Raji (cell line): ENCODE measurements around the gene EZH1.

Experiments used
- POLR2A ChIP-seq: IDR thresholded peaks from 2 replicates; pipeline ENCODE4 v1.6.1; 2011; ENCODE audit warnings: low read depth, low read length, control low read depth; ENCODE audit not compliant: insufficient read depth

EZH1 gene

DNA sequence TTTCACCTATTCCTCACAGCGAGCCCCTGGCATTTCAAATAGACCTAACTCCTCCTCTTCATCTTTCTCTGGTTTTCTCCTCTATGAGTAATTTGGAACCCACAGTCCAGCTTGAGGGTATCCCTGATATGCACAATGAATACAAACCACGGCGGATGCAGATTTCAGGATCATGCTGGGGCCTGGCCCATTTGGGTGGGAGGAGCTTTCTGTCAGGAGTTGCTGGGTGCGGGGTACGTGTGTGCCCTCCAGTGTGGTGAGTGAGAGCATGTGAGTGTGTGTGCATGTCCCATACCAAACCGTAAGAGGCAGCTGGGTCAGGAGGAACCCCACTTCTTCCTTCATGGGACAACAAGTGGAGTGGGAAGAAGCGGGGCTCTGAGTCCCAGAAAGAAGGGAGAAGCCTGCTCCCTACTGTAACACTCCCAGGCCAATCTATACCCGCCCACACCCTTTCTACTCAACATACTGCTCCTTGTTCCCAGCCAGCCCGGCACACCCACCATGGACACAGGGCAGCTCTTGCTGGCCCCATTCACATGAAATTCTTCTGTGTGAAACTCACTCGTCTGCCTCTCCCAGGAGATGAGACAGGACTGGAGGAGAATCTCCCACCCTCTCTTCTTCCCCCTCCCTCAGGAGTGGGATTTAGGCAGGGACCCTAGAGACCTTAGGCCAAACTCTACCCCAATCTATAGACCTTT lies 44.1 kb downstream of the EZH1 start:
- TF ChIP-seq POLR2A = no peak

DNA sequence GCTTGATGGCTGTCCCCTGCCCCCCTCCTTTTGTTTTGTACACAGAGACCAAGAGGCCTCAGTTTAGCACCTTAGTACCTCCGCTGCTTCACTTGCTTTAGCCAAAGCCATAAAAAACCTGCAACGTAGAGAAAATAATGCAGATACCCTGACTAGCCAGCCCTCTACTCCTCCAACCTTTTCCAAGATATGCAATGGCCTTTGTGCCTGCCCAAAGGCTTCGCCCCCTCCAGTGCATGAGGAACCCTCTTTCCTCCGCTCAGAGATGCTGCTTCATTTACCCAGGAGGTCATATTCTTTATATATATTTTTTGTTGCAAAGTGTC lies 45.5 kb downstream of the EZH1 start:
- TF ChIP-seq POLR2A = no peak

DNA sequence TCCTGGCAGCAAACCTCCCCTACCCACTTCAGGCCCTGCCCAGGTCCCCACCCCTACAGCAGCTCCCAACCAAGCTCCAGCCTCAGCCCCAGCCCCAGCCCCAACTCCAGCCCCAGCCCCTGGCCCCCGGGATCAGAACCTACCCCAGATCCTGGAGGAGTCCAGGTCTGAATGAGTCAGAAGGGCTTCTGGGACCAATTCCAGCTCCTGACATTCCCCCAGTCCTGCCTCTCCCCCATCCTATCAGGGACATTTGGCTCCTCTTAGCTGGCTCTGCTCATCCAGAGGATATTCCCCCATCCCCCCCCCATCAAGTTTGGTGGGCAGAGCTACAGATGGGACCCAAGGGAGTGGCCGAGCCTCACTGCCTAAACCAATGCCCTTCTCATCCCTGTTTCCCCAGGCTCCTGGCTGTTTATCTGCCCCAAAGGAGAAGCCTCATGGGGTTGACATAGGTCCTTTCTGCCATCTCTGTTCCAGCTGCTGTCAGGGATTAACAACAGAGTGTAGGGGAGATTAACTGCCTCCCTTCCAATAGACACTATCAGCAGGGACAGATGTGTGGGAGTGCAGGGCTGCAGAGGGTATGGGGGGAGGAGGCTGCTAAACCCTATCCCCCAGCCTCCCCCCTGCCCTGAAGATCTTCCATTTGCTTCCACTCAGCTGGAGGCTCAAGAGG lies 46.0 kb downstream of the EZH1 start:
- TF ChIP-seq POLR2A = no peak

DNA sequence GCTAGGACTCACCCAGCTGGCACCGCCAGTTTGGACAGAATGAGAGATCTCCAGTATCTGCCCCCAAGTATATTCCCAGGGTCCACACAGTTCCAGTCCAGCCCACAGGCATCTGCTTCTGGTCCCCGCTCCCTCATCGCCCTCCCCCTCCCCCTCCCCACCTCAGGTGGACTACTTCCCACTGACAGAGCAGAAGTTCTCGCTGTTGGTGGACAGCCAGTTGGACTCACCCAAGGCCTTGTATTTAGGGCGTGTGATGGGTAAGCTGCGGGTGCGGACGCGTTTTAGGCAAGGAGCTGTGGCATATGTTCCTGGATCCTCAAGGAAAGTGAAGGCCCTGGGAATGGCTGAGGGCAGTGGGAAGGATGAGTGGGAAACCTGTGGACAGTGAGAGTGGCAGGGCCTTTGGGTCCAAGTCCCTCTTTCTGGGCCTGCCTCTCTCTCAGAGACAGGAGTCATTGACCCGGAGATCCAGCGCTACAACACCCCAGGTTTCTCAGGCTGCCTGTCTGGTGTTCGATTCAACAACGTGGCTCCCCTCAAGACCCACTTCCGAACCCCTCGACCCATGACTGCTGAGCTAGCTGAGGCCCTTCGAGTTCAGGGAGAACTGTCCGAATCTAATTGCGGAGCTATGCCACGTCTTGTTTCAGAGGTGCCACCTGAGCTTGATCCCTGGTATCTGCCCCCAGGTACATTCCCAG lies 47.6 kb downstream of the EZH1 start:
- no peak for TF ChIP-seq POLR2A

DNA sequence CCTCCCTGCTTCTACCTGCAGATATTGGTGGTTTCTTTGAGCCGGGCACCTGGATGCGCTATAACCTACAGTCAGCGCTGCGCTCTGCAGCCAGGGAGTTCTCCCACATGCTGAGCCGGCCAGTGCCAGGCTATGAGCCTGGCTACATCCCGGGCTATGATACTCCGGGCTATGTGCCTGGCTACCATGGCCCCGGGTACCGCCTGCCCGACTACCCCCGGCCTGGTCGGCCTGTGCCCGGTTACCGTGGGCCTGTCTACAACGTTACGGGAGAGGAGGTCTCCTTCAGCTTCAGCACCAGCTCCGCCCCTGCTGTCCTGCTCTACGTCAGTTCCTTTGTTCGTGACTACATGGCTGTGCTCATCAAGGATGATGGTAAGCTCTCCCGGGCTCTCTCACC lies 49.3 kb downstream of the EZH1 start:
- TF ChIP-seq POLR2A = no peak

DNA sequence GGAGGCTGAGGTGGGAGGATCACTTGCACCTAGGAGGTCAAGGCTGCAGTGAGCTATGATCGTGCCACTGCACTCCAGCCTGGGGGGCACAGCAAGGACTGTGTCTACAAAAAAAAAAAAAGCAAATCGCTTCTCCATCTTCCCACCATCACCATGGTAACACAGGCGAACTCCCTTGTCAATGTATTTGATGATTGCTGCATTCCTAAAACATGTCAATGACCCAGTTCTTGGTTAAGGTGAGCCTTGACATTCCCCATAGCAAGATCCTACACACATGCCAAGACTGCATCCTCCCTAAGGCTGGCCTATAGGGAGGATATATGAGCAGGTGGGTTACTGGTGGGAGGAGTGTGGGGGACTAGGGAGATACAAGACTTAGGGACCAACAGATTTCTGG lies 50.3 kb downstream of the EZH1 start:
- TF ChIP-seq POLR2A = no peak

DNA sequence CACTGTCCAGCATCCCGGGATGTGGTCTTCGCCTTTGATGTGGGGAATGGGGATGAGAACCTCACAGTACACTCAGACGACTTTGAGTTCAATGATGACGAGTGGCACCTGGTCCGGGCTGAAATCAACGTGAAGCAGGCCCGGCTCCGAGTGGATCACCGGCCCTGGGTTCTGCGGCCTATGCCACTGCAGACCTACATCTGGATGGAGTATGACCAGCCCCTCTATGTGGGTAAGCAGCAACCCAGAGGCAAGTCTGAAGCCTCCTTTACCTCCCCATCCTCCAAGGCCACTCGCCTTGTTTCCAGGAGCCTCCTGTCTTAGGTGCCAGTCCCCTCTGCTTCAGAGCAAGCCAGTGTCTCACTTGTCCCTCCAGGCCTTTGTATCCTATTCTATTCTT lies 52.4 kb downstream of the EZH1 start:
- TF ChIP-seq POLR2A = no peak

DNA sequence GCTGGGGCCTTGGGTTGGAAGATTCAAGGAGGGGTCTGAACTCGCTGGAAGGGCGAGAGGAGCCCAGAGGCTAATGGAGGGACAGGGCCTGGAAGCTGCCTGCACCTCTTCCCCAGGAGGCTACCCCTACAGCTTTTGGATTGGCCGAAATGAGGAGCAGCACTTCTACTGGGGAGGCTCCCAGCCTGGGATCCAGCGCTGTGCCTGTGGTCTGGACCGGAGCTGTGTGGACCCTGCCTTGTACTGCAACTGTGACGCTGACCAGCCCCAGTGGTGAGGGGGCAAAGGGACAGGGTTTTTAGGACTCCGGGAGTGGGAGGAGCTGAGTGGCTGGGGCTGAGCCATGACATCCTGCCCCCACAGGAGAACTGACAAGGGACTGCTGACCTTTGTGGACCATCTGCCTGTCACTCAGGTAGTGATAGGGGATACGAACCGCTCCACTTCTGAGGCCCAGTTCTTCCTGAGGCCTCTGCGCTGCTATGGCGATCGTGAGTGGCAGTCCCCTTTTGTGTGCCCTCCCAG lies 53.8 kb downstream of the EZH1 start:
- no peak for TF ChIP-seq POLR2A

DNA sequence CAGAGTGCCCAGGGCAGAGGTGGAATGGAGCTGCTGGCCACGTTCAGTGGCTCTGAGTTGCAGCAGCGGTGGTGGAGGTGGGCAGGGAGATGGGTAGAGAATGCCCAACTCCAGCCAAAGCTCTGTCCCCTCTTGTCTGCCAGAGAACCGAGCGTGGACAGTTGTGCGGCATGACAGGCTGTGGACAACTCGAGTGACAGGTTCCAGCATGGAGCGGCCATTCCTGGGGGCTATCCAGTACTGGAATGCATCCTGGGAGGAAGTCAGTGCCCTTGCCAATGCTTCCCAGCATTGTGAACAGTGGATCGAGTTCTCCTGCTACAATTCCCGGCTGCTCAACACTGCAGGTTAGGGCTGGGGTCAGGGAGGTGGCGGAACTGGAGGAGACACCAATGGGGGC lies 54.2 kb downstream of the EZH1 start:
- TF ChIP-seq POLR2A = no peak

DNA sequence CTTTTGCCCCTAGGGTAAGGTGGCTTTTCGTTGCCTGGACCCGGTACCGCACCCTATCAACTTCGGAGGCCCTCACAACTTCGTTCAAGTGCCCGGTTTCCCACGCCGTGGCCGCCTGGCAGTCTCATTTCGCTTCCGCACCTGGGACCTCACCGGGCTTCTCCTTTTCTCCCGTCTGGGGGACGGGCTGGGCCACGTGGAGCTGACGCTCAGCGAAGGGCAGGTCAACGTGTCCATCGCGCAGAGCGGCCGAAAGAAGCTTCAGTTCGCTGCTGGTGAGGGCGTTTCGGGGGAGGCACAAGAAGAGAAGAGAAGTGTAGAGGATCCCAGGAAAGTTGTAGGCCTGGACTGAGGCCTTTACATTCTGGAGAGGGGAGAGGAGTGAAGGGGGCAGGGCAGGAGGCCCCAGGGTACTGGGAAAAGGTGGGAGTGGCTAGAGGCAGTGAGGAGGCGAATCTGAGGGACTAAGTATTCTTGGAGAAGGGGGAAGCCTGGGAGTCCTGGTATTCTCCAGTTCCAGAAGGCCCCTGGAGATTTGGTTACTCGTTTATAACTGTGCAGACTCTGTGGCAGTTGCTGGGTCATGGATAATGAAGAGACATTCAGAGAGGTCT lies 57.0 kb downstream of the EZH1 start:
- no peak for TF ChIP-seq POLR2A

DNA sequence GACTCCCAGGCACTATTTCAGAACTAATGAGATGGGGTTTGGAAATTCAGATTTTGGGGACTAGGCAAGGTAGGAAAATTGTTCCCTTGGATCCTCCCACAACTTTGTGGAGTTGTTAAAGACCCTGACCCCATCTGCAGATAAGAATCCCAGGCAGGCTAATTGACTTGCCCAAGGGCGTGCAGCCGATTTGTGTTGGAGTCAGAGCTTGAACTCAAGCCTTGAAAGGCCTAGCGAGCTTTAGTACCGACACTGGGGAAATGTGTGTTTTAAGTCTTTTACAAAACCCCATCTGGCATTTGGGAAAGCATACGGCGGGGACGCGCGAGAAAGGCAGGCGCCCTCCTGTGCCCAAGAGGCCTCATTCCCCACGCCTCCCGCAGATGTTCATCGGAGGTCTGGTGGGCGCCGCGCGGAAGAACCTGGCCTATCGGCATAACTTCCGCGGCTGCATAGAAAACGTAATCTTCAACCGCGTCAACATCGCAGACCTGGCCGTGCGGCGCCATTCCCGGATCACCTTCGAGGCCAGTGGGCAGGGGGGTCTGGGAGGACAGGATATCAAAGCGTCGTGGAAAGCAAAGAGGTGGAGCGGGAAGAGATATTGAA lies 58.2 kb downstream of the EZH1 start:
- no peak for TF ChIP-seq POLR2A

DNA sequence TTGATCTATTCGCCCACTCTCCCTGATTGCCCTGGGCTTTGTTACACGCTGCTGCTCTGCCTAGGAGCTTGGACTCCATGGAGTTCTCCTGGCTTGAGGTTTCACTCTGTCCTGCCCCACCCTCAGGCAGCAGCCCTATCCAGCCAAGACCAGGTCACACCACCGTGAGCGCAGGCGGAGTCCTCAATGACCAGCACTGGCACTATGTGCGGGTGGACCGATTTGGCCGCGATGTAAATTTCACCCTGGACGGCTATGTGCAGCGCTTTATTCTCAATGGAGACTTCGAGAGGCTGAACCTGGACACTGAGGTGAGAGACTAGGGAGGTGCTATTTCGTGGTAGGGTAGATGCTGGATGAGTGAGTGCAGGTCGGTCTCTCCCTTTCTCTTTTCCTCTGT lies 59.0 kb downstream of the EZH1 start:
- TF ChIP-seq POLR2A = no peak

DNA sequence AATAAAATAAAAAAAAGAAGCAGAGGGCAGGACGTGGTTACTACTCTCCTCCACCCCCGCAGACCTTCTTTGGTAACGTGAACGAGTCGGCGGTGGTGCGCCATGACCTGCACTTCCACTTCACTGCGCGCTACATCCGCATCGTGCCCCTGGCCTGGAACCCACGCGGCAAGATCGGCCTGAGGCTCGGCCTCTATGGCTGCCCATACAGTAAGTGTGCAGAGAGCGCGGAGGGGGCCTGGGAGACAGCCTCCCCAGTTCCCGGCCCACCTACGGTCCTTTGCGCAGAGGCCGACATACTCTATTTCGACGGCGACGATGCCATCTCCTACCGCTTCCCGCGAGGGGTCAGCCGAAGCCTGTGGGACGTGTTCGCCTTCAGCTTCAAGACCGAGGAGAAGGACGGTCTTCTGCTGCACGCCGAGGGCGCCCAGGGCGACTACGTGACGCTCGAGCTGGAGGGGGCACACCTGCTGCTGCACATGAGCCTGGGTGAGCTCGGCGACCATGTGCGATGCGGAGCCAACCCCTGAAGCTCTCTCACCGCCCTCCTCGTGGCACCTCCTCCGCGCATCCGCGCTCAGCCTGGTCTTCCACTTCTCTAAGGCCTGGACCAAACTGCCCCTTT lies 59.8 kb downstream of the EZH1 start:
- TF ChIP-seq POLR2A = no peak

DNA sequence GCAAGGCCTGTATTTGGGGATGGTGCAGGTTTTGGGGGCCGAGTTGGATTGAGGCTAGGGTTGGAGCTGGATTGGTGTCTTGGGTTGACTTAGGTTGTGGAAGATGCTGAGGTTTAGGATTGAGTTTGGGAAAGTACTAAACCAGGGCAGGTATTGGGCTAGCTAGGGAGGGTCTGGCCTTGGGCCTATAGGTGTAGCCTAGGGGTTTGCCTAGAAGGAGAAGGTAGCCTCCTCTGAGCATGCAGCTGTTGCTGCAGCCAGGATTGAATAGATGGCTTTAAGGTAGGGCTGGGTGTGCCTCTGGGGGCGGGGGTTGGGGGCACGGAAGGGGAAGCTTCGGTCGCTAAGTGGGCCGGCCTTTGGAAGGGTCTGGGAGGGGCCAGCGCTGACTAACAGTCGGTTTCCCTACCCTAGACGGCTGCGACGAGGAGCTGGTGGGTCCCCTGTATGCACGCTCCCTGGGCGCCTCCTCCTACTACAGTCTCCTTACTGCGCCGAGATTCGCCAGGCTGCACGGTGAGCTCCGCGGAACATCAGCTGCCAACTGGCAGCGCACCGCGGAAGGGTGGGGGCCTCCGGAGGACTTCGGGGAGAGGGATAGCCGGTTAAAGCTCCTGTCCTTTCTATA lies 61.3 kb downstream of the EZH1 start:
- TF ChIP-seq POLR2A = no peak
